Choroid plexus epithelial cell (primary cell): ENCODE results near the gene TSPAN18.

Experiments used
- DNase-seq: peaks from one replicate; pipeline ENCODE4 v3.0.0-alpha.2; 2010; ENCODE audit warnings: low read depth
- H3K4me3 ChIP-seq: 2 replicates; pipeline ENCODE4 v1.5.1; 2011; ENCODE audit warnings: low read depth, mild to moderate bottlenecking, control low read depth, low read length, moderate library complexity
- TF ChIP-seq, protein P1 (sequence below): conservative IDR thresholded peaks from 2 replicates; pipeline ENCODE4 v1.5.1; 2011; ENCODE audit warnings: low read depth, mild to moderate bottlenecking, control low read depth, inconsistent platforms, low read length, moderate library complexity

TSPAN18 gene

DNA sequence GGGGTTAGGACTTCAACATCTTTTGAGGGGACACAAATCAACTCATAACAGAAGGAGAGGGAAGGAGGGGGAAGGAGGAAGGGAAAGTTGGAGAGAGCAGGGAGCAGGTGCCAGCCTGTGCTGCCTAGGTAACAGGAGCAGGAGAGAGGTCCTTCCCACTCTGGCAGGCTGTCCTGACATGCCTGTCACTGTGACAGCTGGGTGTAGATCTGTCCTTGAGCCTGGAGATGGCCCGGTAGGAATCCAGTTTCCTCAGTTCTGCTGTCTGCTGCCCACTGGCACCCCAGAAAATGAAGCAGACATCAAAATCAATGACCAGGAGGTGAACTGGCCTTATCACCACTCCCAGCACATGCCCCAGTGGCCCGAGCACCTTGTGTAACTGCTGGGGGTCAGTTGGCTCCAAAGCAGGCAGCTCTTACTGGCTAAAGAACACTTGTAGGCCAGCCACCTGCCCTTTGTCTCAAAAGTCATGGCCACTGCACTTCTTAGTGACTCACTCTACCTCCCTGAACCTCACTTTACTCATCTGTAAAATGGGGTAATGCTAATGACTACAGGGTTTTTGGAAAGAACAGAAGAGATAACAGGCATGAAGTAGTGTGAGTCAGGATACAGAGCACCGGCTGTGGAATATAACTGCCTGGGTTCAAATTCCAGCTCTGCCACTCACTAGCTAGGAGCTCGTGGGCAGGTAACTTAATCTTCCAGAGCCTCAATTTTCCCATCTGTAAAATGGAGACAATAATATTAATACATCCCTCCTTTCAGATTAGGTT, 8.0 kb upstream of the TSPAN18 start:
- DNase-seq = no peak
- no peak overlapping the region for H3K4me3 ChIP-seq
- TF ChIP-seq, protein P1, sequence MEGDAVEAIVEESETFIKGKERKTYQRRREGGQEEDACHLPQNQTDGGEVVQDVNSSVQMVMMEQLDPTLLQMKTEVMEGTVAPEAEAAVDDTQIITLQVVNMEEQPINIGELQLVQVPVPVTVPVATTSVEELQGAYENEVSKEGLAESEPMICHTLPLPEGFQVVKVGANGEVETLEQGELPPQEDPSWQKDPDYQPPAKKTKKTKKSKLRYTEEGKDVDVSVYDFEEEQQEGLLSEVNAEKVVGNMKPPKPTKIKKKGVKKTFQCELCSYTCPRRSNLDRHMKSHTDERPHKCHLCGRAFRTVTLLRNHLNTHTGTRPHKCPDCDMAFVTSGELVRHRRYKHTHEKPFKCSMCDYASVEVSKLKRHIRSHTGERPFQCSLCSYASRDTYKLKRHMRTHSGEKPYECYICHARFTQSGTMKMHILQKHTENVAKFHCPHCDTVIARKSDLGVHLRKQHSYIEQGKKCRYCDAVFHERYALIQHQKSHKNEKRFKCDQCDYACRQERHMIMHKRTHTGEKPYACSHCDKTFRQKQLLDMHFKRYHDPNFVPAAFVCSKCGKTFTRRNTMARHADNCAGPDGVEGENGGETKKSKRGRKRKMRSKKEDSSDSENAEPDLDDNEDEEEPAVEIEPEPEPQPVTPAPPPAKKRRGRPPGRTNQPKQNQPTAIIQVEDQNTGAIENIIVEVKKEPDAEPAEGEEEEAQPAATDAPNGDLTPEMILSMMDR = no peak

DNA sequence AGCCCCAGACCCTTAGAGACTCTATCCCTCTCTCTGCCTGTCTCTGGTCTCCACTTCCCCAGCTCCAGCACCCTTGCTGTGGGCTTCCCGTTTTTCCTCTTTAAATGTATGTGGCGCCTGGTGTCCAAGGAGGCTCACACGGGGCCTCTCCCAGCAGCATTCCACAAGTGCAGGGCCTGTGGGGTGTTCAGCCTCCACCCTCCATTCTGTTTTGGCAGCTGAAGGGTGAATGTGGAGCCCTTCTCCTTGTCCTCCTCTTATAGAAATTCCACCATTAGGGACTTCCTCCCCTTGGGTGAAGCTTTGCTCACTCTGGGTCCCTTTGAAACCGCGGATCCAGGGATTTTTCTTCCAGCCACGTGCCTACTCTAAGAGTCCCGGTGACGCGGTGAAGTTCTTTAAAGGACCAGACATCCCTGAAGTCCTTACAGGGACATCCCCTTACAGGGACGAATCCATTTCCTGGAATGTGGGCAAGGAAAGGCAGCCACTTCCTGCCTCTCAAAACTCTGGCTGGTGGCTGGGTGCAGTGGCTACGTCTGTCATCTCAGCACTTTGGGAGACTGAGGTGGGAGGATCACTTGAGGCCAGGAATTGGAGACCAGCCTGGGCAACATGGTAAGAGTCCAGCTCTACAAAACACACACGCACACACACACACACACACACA, 1.6 kb upstream of the TSPAN18 start:
- no peak overlapping the region for H3K4me3 ChIP-seq
- TF ChIP-seq, protein P1 = no peak
- no peak for DNase-seq

DNA sequence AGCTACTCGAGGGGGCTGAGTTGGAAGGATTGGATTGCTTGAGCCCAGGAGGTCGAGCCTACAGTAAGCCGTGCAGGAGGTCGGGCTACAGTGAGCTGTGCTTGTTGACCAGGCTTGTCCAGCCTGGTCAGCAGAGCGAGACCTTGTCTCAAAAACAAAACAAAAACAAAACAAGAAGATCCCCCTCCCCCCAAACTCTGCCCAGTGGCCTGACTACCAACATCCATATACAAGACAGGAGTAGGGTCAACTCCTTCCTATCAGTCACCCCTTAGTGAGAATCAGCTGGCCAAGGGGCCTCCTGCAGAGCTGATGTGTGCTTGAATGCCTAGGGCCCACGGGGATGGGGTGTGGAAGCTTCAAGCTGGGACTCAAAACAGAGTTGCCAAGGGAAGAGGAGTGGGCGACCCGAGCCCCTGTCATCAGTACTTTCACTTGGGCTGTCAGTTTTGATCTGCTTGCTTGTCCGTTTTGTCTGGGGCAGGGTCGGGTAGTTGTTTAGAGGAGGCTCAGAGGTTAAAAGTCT, 942 bp upstream of the TSPAN18 start:
- TF ChIP-seq, protein P1 = no peak
- DNase-seq = no peak
- no peak overlapping the region for H3K4me3 ChIP-seq

DNA sequence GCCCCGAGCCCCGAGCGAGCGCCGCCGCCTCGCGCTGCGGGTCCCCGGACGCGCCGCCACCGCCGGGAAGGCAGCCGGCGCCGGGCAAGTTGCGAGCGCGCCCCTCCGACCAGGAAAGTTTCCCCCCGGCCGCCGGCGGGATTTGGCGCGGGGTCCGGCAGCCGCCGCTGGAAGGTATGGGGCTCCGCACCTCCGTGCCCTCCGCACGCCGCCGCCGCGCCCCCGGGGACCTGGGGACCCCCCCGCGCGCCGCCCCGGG, 281 bp downstream of the TSPAN18 start:
- no peak overlapping the region for H3K4me3 ChIP-seq
- no peak for DNase-seq
- TF ChIP-seq, protein P1 = no peak

DNA sequence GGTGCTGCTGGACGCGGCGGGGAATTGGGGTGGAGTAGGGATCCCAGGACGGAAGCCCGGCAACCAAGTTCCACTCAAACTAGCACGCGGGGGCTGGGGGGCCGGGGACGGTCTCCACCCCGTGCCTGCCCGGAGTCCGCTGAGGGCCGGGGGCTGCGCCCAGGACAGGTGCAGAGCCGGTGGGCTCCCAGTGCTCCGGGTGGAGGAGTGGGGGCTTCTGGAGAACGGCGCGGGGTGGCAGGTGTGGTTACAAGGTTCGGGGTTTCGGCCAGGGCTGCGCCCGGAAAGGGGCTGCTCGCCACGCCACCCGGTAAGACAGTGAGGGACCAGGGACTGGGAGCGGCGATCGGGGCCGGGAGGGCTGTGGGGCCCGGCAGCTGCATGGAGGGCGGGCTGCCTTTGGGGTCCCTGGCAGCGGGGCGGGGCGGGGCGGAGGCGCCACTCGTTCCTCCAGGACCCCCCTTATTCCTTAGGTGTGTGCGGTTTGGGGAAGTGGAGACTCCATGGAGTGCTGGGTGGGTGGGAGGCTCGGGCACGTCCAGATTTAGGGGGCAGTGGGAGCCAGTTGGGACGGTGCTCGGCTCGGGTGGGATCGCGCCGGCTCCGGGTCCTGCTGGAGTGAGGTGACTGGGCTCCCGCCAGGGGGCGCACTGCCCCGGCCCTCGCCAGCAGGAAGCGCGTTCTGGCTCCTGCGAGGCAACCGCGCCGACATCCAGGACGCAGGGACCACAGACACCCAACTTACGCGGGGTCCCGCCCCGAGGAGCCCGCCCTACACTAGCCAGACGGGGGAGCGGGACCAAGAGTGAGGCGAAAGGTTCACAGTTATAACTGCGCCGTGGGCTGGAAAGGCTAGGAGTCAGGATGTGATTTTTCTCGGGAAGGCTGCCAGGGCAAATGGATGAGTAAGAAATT, 868 bp downstream of the TSPAN18 start:
- TF ChIP-seq, protein P1 = peak; percentile 82
- DNase-seq = peak; percentile 70
- H3K4me3 ChIP-seq = no peak overlapping the region

DNA sequence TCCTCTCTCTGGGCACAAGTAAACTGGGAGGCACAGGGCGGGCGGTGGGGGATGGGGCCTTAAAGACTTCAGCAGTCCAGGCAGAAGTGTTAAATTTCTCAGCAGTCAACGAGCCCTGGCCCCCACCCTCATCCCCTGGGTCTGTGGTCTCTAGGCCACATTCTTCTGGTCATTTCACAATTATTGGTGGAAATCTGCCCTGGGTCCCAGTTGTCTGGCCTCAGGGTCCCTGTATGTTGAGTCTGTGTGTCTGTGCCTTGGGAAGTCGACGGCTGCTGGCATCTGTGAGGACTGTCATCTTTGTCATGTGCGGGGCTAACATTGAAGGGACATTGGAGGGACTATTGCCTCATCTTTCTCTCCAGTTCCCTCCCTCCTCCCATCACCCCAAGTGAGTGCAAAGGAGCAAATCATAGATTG, 1.7 kb downstream of the TSPAN18 start:
- H3K4me3 ChIP-seq = no peak overlapping the region
- TF ChIP-seq, protein P1 = no peak

More for the DNA sequence above, 1.7 kb downstream of the TSPAN18 start:
- DNase-seq = no peak
